Tibial artery (tissue), 4 donors: ENCODE data around the gene ATE1.

ENCODE experiments used
- DNase-seq, 2 donors: peaks; one replicate each; pipeline ENCODE4 v3.0.0-alpha.2; 2019
- H3K27ac ChIP-seq, 2 donors: fragments of 200-600 bp; sonication (generic) in 1 of 2; 1 replicate in 1 of 2; 2 replicates in 1 of 2; pipeline ENCODE4 v1.5.1; 2018 to 2019; ENCODE audit warnings: mild to moderate bottlenecking in 1 of 2
- H3K27me3 ChIP-seq, 2 donors: fragments of 200-600 bp; sonication (generic) in 1 of 2; one replicate each; pipeline versions ENCODE4 v1.5.1 to v1.6.0; 2016 to 2019
- H3K36me3 ChIP-seq, 3 donors: fragments of 200-600 bp; sonication (generic) in 2 of 3; one replicate each; pipeline ENCODE4 v1.5.1; 2016 to 2019; ENCODE audit warnings: mild to moderate bottlenecking in 2 of 3
- H3K4me1 ChIP-seq, 4 donors: fragments of 200-600 bp; sonication (generic) in 2 of 4; 1 replicate in 3 of 4; 2 replicates in 1 of 4; pipeline ENCODE4 v1.5.1; 2016 to 2019
- H3K4me3 ChIP-seq, 2 donors: fragments of 200-600 bp; sonication (generic) in 1 of 2; 1 replicate in 1 of 2; 2 replicates in 1 of 2; pipeline ENCODE4 v1.5.1; 2018 to 2019; ENCODE audit warnings: mild to moderate bottlenecking in 2 of 2
- H3K9me3 ChIP-seq, 3 donors: fragments of 200-600 bp; sonication (generic) in 1 of 3; one replicate each; pipeline ENCODE4 v1.5.1; 2016 to 2019
- CTCF ChIP-seq, 2 experiments: fragments of 200-600 bp in 1 of 2; fragments of 450-650 bp in 1 of 2; IDR thresholded peaks; one replicate each; pipeline ENCODE4 v1.5.1; 2017 to 2019; ENCODE audit warnings: antibody characterized with exemption in 2 of 2, mild to moderate bottlenecking in 1 of 2, moderate library complexity in 1 of 2
- intact Hi-C: fragments of 100-400 bp; cut with DNase I; formaldehyde crosslinking; loops from one replicate; pipeline ENCODE4 v1.15.0; 2023; ENCODE audit warnings: low total_unique reads

Gene ATE1

GRCh38 chr10:121819049-121819448 lies 108.8 kb downstream of the ATE1 start:
- Histone ChIP-seq H3K4me3 (no peak overlapping the region), H3K27ac (no peak overlapping the region), H3K9me3 (no peaks in the 10 kb centered on the region), H3K36me3 (peaks cover 0 to 2% (median 0%) of the 10 kb centered on the region in 3 donors), H3K27me3 (no peaks in the 10 kb centered on the region), H3K4me1 (peaks cover 0 to under 1% (median 0%) of the 10 kb centered on the region in 4 donors)
- intact Hi-C loops, result no loop called here
- DNase-seq, result no peak
- TF ChIP-seq CTCF (IDR thresholded peaks at IDR 0.05), result no peak

- H3K9me3 ChIP-seq, result no peaks in the 10 kb centered on the region
- H3K4me1 ChIP-seq, result no peaks in the 10 kb centered on the region
- no peak for TF ChIP-seq CTCF (IDR thresholded peaks at IDR 0.05)
- H3K27me3 ChIP-seq, result no peaks in the 10 kb centered on the region
- no peak overlapping the region for H3K4me3 ChIP-seq
- DNase-seq, result no peak
- intact Hi-C loops, result no loop called here
- H3K36me3 ChIP-seq, result peaks cover 0 to 5% (median 2%) of the 10 kb centered on the region in 3 donors
- H3K27ac ChIP-seq, result no peak overlapping the region
Measured at GRCh38 chr10:121818599-121818998, 109.2 kb downstream of the ATE1 start.

DNA sequence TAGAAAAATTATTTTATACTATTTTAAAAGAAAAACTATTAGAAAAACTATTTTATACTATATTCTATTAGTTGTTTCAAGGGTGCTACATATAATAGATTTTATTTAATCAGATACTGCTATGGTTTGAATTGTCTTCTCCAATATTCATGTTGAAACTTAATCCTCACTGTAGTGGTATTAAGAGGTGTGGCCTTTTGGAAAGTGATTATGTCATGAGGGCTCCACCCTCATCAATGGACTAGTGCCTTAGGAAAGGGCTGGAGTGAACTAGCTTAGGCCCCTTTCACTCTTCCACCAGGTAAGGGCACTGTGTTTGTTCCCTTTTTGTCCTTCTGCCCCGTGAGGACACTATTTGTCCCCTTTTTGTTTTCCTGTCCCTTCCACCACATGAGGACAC lies 111.6 kb downstream of the ATE1 start:
- Histone ChIP-seq H3K27me3 (no peaks in the 10 kb centered on the region), H3K4me1 (no peaks in the 10 kb centered on the region), H3K4me3 (no peak overlapping the region), H3K27ac (no peak overlapping the region), H3K9me3 (no peaks in the 10 kb centered on the region), H3K36me3 (peaks cover 0 to 5% (median 5%) of the 10 kb centered on the region in 3 donors)
- intact Hi-C loops, result no loop called here
- no peak for TF ChIP-seq CTCF (IDR thresholded peaks at IDR 0.05)
- DNase-seq, result no peak

DNA sequence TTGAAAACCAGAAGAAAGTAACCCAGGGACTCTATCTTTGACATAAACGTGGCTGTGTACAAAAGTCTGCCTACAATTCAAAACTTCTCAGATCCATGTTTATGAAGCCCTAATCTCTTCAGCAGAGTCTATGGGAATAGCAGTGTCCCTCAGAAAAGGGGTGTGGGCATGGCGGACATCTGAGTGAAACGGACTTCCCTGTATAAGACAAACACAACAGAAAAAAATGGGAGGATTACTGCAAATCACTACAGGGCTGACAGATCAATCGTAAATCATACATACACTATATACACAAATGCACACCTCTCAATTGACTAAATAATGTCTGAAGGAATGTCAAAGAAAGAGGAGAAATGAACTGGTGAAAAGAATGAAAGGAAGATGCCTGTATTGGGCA lies 114.0 kb downstream of the ATE1 start:
- intact Hi-C loops, result no loop called here
- Histone ChIP-seq H3K27me3 (no peaks in the 10 kb centered on the region), H3K36me3 (peaks cover 0 to 5% (median 5%) of the 10 kb centered on the region in 3 donors), H3K9me3 (no peaks in the 10 kb centered on the region), H3K4me3 (no peak overlapping the region), H3K27ac (no peak overlapping the region), H3K4me1 (no peaks in the 10 kb centered on the region)
- TF ChIP-seq CTCF (IDR thresholded peaks at IDR 0.05), result no peak
- no peak for DNase-seq

GRCh38 chr10:121813211-121813815 lies 114.5 kb downstream of the ATE1 start:
- Histone ChIP-seq H3K27ac (no peak overlapping the region), H3K36me3 (peaks cover 0 to 5% (median 5%) of the 10 kb centered on the region in 3 donors), H3K4me1 (no peaks in the 10 kb centered on the region), H3K4me3 (no peak overlapping the region), H3K27me3 (no peaks in the 10 kb centered on the region), H3K9me3 (no peaks in the 10 kb centered on the region)
- intact Hi-C loops, result no loop called here
- no peak for TF ChIP-seq CTCF (IDR thresholded peaks at IDR 0.05)
- no peak for DNase-seq

DNA sequence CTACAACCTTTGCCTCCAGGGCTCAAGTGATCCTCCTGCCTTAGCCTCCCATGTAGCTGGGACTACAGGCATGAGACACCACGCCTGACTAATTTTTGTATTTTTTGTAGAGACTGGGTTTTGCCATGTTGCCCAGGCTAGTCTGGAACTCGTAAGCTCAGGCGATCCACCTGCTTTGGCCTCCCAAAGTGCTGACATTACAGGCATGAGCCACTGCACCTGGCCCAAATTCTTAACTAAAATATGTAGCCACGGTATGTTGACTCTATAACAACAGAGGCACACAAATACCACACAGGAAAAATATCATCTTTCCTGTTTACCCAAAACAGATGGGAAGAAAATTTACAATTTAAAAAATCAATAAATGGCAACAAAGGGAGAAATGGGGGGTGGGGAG lies 115.8 kb downstream of the ATE1 start:
- Histone ChIP-seq H3K36me3 (peaks cover 0 to 5% (median 5%) of the 10 kb centered on the region in 3 donors), H3K27me3 (no peaks in the 10 kb centered on the region), H3K27ac (no peak overlapping the region), H3K4me1 (no peaks in the 10 kb centered on the region), H3K4me3 (no peak overlapping the region), H3K9me3 (no peaks in the 10 kb centered on the region)
- intact Hi-C loops, result no loop called here
- TF ChIP-seq CTCF (IDR thresholded peaks at IDR 0.05), result no peak
- DNase-seq, result no peak
